Lower lobe of right lung (tissue), 2 donors: ENCODE results near the gene SDF4. TPM values are rescaled to one million over a fixed set of nuclear protein-coding genes. Genes with fewer than 3 reads are reported as not detected.

Experiments used
- ATAC-seq, 2 donors: fragments of 200-7000 bp; cut with Tn5 transposase; one replicate each; pipeline ENCODE4 v1.9.1; 2020 to 2022; ENCODE audit warnings: mild to moderate bottlenecking in 2 of 2, moderate library complexity in 2 of 2
- DNase-seq: peaks from one replicate; pipeline ENCODE4 v3.0.0-alpha.2; 2020
- H3K27ac ChIP-seq: fragments of 200-600 bp; one replicate; pipeline ENCODE4 v1.8.0; 2022
- H3K27me3 ChIP-seq: fragments of 200-600 bp; one replicate; pipeline ENCODE4 v1.8.0; 2022; ENCODE audit warnings: low read depth
- H3K36me3 ChIP-seq: fragments of 200-600 bp; one replicate; pipeline ENCODE4 v1.8.0; 2022; ENCODE audit warnings: mild to moderate bottlenecking
- H3K4me1 ChIP-seq: fragments of 200-600 bp; one replicate; pipeline ENCODE4 v1.8.0; 2022
- H3K4me3 ChIP-seq: fragments of 200-600 bp; one replicate; pipeline ENCODE4 v1.8.0; 2022; ENCODE audit warnings: mild to moderate bottlenecking
- H3K9me3 ChIP-seq: fragments of 200-600 bp; one replicate; pipeline ENCODE4 v1.8.0; 2022
- CTCF ChIP-seq: fragments of 200-600 bp; IDR thresholded peaks from one replicate; pipeline ENCODE4 v1.8.0; 2022; ENCODE audit warnings: antibody characterized with exemption, mild to moderate bottlenecking
- intact Hi-C: fragments of 100-400 bp; cut with DNase I; formaldehyde crosslinking; loops from one replicate; pipeline ENCODE4 v1.11.0; 2022
- total RNA-seq: library from RNA; stranded (reverse); fragmentation: NEBNext Ultra II Directional; extraction: Animal tissue kit (Norgen Biotek cat#: 25700); gene quantifications from one replicate; pipeline ENCODE4 v1.2.1, GENCODE V29; 2021
- donor health status: DM: no; HTN: yes; CAD: no; lungs with severe emphysema.

SDF4 gene
- total RNA-seq, 1 donor from 2014 or later: 127 TPM

- peaks cover 3% of the 10 kb centered on the region for H3K36me3 ChIP-seq
- H3K27ac ChIP-seq: no peak overlapping the region
- no peak for TF ChIP-seq CTCF
- DNase-seq (peak; percentile 41), ATAC-seq (no peak)
- intact Hi-C loops: no loop called here
- H3K9me3 ChIP-seq: no peaks in the 10 kb centered on the region
- no peak overlapping the region for H3K4me3 ChIP-seq
- peaks cover 29% of the 10 kb centered on the region for H3K4me1 ChIP-seq
- peaks cover 29% of the 10 kb centered on the region for H3K27me3 ChIP-seq
Measured at GRCh38 chr1:1210726-1211540, 20.9 kb downstream of the SDF4 start.

- H3K4me1 ChIP-seq: peaks cover 19% of the 10 kb centered on the region
- H3K27me3 ChIP-seq: peaks cover 45% of the 10 kb centered on the region
- no peaks in the 10 kb centered on the region for H3K36me3 ChIP-seq
- H3K4me3 ChIP-seq: peak overlapping the region; percentile 21
- H3K27ac ChIP-seq: no peak overlapping the region
- H3K9me3 ChIP-seq: no peaks in the 10 kb centered on the region
- peak; percentile 42 for DNase-seq
- no peak for ATAC-seq
- TF ChIP-seq CTCF: no peak
- intact Hi-C loops: no loop called here
Measured at GRCh38 chr1:1208713-1209433, 22.9 kb downstream of the SDF4 start.

GRCh38 chr1:1207571-1207892 lies 24.3 kb downstream of the SDF4 start:
- peaks cover 57% of the 10 kb centered on the region for H3K27me3 ChIP-seq
- peaks cover 10% of the 10 kb centered on the region for H3K4me1 ChIP-seq
- DNase-seq (peak; percentile 30), ATAC-seq (no peak)
- no peaks in the 10 kb centered on the region for H3K36me3 ChIP-seq
- H3K9me3 ChIP-seq: no peaks in the 10 kb centered on the region
- no peak for TF ChIP-seq CTCF
- H3K4me3 ChIP-seq: no peak overlapping the region
- no peak overlapping the region for H3K27ac ChIP-seq
- intact Hi-C loops: no loop called here

GRCh38 chr1:1206966-1207531 lies 24.8 kb downstream of the SDF4 start:
- Histone ChIP-seq H3K27ac (no peak overlapping the region), H3K4me3 (no peak overlapping the region), H3K4me1 (peaks cover 10% of the 10 kb centered on the region), H3K27me3 (peaks cover 57% of the 10 kb centered on the region), H3K36me3 (no peaks in the 10 kb centered on the region), H3K9me3 (no peaks in the 10 kb centered on the region)
- DNase-seq (peak; percentile 37), ATAC-seq (no peak)
- intact Hi-C loops: no loop called here
- no peak for TF ChIP-seq CTCF

GRCh38 chr1:1206376-1206965 lies 25.3 kb downstream of the SDF4 start, which contains the start of gene TNFRSF18:
Gene TNFRSF18 (minus strand): TSS chr1:1206592. CDS start chr1:1206571, 21 bp downstream.
- Histone ChIP-seq H3K4me3 (peak within 1 kb of the TSS; percentile 40), H3K27ac (no peak within 1 kb of the TSS)

More at GRCh38 chr1:1206376-1206965, 25.3 kb downstream of the SDF4 start, which contains the start of gene TNFRSF18:
- peak; percentile 60 for DNase-seq
- Histone ChIP-seq H3K4me1 (peaks cover 10% of the 10 kb centered on the region), H3K36me3 (no peaks in the 10 kb centered on the region), H3K9me3 (no peaks in the 10 kb centered on the region), H3K27me3 (peaks cover 57% of the 10 kb centered on the region)
- peak; percentile 47 to 54 for ATAC-seq
- TF ChIP-seq CTCF: no peak
- intact Hi-C loops: no loop called here
